GM23248 (cell line): ENCODE results near the gene CTSD.

Experiments
- EZH2 ChIP-seq: fragments of 200-600 bp; sonication (generic); IDR thresholded peaks from 2 replicates; pipeline ENCODE4 v1.6.1; 2018; ENCODE audit warnings: antibody characterized with exemption, mild to moderate bottlenecking; ENCODE audit not compliant: insufficient read depth, poor library complexity, severe bottlenecking
- EZH2phosphoT487 ChIP-seq: fragments of 200-600 bp; sonication (generic); IDR thresholded peaks from 2 replicates; pipeline ENCODE4 v1.6.1; 2018; ENCODE audit warnings: antibody characterized with exemption, moderate library complexity, mild to moderate bottlenecking, low read depth; ENCODE audit not compliant: insufficient read depth

DNA sequence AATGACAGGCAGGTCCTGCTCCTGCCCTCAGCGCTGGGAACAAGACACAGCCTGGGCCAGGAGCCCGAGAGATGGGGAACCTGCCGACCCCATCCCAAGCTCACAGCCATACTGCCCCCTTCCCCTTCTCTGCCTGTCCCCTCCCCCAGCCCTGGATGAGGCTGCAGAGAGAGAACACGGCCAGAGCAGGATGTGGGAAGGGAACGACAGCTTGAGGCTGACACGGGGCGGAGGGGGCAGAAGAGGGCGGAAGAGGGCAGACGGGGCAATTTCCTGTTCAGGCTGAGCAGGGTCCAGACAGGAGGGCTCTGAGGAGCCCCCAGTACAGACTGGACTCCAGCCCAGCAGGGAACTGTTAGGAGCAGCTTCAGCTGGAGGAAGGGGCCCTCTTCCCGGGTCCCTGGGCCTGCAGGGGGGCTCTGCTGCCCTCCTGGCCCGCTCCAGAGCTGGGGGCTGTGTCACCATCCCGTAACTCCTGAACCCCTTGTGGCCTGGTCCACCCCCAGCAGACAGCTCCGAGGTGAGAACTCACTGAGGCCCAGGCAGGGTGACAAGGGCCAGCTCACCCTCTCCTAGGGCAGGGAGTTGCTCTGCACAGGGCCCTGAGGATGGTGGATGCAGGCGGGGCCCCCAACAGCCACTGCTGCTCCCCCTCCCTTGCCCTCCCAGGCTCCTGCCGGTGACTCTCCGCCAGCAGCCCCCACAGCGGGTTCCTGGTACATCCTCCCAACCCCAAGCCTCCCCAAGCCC lies 5.7 kb downstream of the CTSD start:
- TF ChIP-seq EZH2 (no peak), EZH2phosphoT487 (no peak)
